Measurements from ENCODE around the gene MRGPRE.
A peak's percentile ranks its signal among the peaks of the same experiment; 100 is the strongest.
"Not testable (repeated sequence)": the region's sequence is repeated elsewhere in the genome, so short reads cannot be mapped to it uniquely, and the experiment has no call there.

Gene MRGPRE, protein sequence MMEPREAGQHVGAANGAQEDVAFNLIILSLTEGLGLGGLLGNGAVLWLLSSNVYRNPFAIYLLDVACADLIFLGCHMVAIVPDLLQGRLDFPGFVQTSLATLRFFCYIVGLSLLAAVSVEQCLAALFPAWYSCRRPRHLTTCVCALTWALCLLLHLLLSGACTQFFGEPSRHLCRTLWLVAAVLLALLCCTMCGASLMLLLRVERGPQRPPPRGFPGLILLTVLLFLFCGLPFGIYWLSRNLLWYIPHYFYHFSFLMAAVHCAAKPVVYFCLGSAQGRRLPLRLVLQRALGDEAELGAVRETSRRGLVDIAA

DNA sequence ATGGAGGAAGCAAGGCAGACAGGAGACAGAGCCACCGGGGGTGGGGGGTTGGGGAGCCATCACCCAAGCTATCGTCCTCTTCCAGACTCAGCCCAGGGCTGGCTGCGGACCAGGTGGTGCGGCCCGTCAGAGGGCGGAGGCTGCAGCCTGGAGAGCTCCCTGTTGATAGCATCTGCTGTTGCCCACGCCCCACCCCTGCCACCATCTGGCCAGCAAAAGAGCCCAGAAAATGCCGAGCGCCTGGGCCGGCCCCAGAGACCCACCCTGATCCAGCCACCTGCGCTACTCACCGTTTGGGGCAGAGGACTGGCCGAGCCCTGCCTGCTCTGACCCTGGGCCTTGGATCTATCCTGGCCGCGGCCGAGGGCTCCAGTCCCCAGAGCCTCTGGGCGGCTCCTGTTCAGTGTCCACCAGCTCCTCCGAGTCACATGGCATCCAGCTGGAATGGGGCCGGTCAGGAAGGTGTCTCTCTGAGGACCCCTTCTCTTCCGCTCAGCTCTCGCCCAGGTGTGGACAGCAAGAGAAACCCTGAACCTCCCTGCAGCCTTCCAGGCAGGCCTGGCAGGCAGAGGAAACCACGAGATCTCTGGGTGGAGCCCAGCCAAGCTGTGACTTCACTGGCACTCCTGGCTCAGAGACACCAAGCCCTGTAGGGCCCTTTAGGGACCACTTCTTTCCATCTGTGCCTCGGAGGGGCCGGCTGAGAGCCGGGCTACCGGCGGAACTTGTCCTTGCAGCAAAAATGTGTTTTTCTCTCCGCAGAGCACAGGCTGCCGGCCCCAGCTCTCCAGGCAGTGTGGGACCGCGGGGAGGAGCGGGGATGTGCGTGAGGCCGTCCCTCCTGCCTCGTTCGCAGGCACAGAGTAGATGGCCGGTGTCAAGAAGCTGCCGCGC is at the start of gene MRGPRE:
MRGPRE (minus strand) TSS at position 567 of the 894 bp plus-strand sequence. CDS start 3,618 bp downstream, outside the sequence.
- peak; percentile 1 for DNase-seq

DNA sequence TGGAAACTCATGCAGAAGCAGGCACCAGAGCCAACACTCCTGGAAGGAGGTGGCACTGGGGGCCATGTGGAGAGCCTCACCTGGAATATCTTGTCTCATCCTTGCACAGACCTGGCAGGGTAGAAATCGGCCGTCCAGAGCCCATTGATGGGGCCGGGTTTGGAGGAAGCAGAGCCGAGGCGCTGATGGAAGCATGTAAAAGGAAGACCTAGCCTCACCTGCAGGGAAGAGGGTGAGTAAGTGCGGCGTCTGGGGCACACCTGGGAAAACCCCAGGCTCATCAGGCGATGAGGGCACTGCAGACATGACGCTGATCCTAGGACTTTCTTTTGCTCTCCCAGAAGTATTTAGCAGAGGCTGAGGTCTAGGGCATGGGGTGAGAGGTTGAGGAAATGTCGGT is 48.9 kb upstream of the MRGPRE start:
- not testable (repeated sequence) for DNase-seq

DNA sequence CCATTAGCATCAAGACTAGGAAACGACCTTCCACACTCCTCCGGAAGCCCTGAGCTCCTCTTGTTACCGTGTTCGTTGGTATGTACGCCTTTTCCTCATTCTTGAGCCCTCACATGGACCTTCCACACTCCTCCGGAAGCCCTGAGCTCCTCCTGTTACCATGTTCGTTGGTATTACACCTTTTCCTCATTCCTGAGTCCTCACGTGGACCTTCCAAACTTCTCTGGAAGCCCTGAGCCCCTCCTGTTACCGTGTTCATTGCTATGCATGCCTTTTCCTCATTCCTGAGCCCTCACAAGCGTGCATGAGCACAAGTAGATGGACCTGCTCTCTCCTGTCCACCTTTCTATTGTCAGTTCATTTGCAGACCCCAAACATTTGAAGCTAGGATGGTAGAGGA is 48.4 kb upstream of the MRGPRE start:
- DNase-seq = not testable (repeated sequence)

DNA sequence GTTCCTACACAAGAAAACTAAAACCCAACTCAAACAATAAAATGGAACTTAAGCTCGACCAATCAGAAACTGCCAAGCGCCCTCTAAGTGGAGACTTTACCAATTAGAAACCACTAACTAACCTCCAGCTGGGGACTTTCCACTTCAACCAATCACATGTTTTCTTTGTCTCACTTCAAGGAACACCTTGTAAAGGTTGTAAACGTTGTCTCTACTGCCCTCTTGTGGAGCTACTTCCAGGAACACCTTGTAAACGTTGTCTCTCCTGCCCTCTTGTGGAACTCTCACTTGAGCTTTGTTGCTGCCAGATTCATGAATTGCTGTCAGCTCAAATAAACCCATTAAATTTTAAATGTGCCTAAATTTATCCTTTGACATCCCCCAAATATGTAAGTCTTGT is 46.7 kb upstream of the MRGPRE start:
- not testable (repeated sequence) for DNase-seq

DNA sequence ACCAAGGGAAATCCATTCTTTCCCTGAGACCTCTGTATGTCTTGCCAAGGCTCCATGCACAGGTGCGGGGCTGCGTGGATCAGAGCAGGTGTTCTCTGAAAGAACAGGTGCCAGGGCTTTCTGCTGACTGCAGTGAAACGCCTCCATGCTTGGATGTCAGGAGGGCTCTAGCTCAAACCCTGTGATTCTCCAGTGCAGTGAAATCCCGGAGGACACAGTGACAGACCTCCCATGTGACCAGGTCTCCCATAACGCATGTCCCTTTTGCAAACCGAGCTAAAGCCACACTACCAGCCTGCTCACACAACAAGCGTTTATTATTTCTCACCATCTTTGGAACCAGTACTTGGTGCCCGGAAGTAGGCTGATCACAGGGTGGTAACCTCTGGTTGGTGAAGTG is 41.4 kb upstream of the MRGPRE start:
- DNase-seq = not testable (repeated sequence)

DNA sequence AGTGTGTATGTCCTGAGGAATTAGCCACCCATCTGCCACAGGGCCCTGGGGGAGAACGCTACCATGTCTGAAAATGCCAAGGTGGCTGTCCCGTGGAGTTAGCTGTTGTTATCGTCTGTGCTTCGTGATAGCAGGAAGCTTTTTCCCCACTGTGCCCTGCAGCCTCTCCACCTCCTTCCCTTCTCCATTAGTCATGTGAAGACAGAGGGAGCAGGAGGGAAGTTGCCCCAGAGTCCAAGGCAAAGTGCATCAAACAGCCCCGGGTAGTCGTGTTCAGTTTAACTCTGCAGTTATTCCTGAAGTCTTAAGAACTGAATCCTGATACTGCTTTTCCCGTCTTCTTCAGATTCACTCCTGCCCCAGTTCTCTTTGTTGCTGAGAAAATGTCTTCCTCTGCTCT is 30.3 kb upstream of the MRGPRE start:
- DNase-seq = not testable (repeated sequence)

DNA sequence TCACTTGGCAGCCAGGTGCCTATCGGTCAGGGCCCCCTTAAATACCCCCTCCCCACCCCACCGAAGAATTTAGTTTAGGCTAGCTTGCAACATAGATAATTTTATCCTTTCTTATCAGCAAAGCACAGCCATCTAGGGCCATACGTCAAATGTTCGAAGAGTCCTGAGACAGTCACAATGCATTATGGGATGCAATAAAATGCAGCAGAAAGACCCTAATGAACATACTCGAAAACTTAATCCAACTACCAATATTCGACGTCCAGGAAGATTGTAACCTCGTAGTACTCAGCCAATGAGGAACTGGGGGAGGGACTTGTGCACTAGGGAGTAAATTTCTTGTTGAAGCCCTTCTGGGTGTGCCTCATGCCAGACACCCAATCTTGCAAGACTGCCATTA is 29.6 kb upstream of the MRGPRE start:
- DNase-seq = not testable (repeated sequence)

DNA sequence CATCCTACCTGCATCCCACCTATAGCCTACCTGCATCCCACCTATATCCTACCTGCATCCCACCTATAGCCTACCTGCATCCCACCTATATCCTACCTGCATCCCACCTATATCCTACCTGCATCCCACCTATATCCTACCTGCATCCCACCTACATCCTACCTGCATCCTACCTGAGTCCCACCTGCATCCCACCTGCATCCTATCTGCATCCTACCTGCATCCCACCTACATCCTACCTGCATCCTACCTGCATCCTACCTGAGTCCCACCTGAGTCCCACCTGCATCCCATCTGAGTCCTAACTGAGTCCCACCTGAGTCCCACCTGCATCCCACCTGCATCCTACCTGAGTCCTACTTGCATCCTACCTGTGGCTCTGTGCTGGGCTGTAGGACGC is 25.3 kb upstream of the MRGPRE start:
- DNase-seq = not testable (repeated sequence)

DNA sequence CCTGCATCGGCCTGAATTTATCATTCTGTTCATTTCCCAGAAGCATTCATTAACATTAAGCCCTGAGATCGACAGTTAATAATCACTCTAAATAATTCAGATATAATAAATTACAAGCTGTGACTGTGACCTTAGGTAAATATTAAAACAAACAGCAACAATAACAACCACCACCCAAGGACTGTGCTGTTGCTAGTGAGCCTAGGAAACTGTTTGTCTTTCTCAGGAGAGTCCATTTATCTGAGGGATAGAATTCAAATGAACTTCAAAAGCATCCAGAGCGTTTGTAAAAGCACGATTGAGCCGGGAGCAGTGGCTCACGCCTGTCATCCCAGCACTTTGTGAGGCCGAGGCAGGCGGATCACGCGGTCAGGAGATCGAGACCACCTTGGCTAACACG is 23.0 kb upstream of the MRGPRE start:
- not testable (repeated sequence) for DNase-seq

DNA sequence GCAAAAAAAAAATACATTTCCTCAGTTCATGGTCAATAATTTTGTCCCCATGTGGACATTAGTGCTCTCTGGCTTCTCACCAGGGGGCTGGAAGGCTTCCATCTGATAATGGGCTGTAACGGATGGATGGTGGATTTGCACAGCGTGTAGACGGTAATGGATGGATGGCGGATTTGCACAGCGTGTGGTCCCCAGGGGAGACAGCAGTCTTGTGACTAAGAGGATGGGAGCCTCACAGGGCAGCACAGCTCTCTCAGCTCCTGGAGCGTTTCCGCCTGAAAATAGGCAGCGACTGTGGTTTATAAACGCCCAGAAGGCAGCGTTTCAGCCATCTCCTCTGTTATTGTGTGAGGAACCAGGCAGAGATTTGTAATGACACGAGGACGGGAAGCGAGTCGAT is 22.6 kb upstream of the MRGPRE start:
- DNase-seq = not testable (repeated sequence)

DNA sequence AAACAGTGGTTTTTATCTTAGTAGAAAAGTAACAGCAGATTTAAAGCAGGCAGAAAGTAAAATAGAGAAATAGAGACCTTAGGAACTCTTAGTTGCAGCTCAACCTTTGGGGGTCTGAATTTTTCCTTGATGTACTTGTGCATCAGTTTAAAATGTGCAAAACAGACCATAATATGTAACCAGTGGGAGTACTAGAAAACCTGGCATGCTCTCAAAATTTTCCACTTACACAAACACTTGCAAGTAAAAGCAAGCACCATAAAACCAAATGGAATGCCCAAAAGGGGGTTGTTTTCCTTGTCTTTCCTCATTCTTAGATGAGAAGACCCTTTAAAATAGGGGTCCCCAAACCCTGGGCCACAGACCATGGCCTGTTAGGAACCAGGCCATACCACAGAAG is 12.9 kb upstream of the MRGPRE start:
- no peak for DNase-seq

DNA sequence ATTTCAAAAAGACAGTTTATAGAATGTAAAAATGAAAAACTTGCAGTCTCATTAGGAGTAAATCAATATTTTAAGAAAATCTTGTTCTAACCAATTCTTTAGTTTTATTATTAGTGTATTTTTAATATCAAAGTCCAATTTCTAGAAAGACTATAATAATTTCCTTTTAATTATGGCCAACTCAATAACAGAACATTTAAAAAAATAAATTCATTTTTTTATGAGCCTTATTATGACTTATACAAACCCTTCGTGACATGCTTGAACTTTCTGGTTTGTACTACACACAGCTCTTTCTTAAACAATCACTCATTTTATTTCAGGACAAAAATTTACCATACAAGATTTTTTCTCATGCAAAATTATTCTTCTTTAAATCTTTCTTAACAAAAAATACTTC is 11.7 kb upstream of the MRGPRE start:
- no peak for DNase-seq

DNA sequence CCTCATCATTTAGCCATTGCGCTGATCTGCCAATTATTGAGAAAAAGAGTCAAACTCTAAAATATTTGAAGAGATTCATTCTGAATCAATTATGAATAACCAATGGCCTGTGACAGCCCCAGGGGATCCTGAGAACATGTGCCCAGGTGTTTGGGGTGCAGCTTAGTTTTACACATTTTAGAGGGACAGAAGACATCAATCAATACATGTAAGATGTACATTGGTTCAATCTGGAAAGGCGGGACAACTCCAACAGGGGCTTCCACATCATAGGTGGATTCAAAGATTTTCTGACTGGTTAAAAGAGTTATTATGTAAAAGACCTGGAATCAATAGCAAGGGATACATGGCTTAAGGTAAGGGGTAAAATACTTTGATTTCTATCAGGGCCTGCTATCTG is 4.9 kb upstream of the MRGPRE start:
- no peak for DNase-seq

DNA sequence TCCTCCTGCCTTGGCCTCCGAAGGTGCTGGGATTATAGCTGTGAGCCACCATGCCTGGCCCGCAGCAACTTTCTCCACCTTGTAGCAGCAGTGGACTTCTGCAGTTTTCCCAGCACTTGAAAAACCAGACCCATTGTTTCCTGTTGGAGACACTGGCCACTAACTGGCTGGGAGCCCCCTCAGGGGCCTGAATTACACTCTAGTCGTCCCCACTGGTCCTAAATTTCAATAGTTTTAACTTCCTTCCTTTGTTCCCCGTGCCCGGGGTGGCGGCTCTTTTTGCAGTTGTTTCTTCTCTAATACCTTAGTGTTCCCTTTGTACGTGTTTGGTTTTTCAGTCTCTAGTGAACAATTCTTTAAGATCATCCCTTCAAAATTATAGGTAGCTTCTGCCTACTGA is 2.6 kb upstream of the MRGPRE start:
- no peak for DNase-seq

DNA sequence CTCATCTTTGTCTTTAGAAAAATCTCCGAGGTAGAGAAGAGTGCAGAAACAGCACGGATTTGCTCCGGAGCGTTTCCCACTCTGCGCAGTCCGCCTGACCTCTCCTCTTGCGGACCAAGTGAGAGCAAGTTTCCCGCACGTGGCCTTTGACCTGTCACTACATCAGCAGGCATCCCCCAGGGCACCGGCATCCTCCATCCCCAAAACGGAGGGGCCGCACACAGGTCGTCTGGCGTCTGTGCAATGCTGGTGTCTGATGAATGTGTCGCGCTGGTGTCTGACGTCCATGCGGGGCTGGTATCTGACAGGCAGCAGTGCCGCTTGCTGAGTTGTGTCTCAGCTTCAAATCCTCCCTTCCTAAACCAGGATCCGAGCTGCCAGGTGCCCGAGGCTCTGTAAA is 739 bp upstream of the MRGPRE start:
- DNase-seq = no peak

DNA sequence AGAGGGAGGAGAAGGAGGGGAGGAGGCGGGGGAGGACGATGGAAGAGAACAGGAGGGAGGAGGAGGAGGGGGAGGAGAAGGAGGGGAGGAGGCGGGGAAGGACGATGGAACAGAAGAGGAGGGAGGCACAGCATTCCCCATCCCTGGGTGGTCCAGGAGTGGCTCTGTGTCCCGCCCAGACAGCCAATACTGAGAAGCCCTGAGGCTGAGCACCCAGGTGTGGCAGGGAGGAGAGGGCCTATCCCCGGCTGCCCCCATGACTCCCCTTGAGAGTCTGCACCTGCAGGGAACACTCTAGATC is 717 bp downstream of the MRGPRE start:
- no peak for DNase-seq

DNA sequence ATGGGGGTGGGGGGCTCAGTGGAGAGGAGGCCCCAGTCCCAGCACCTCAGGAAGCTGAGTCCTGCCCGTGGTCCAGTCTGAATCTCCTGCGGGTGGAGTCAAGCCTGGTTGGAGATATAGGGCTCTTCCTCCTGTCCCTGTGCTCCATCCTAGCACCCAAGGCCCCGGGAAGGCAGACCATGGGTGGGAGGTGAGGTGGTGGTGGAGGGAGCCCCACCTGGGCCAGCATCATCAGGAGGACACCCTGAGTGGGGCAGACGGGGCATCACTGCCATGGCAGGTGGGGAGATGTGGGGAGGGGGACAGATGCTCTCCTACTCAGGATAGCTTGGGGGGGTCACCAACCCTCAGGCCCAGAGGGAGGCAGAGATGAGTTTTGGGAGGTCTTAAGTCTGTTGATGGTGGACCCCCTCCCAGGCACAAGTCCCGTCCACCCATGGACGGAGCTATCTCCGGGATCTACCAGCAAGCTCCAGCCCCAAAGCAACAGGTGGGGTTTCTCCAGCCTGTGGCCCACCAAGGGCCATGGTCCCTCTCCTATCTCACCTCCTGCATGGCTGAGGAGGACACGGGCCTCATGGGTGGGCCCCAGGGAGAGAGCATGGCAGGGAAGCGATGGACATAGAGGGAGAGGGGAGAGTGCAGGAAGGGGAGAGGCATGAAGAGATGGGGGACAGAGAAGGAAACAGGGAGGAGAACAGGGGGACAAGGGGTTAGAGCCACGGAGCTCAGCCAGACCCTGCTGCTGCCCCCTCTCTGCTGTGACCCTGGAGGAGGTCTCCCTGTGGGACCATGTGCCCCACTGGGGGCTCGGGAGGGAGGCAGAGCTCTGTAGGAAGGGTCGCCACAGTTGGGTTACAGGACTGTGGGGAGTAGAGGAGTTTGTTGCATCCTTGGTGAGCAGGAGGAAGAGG is 1.3 kb downstream of the MRGPRE start:
- DNase-seq = no peak

DNA sequence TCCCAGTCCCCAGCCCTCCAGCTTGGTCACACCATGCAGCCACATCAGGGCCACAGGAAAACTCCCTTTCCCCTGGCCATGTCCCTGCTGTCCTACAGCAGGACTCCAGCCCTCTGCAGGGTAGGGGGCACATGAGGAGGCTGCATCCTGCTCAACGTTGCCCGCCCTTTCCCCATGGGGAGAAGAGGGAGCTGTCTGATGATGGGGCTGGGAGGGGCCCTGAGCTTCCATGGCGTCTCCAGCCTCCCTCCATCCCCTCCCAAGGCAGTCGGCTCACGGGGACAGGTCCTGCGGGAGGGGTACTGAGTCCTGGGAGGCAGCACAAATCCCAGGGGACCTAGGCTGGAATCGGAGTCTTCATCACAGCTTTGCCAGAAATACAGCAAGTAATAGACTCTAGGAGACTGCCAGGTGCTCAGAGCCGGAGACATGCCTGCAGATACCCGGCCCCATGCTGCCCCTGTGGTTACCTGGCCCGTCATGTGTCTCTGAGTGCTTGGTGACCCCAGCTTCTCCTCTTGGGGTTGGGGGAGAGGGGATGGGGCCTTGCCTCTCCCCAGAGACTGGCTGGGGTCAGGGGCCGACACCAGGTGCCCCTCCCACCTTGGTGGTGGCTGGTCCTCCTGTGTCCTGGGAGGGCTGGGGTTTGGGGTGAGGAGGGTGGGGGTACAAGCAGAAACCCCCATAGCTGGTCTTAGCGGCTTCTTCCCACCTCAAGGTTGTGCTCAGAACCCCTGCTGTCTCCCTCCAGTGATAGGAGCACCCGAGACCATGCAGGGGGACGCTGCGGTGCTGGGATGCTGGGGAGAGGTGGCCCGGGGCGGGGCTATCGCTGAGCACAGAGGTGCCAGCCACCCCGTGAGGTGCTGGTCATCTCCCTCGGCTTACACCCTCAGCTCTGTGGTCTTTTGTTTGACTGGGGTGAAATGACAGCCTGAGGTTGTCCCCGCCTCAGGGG is 2.3 kb downstream of the MRGPRE start:
- DNase-seq = no peak

DNA sequence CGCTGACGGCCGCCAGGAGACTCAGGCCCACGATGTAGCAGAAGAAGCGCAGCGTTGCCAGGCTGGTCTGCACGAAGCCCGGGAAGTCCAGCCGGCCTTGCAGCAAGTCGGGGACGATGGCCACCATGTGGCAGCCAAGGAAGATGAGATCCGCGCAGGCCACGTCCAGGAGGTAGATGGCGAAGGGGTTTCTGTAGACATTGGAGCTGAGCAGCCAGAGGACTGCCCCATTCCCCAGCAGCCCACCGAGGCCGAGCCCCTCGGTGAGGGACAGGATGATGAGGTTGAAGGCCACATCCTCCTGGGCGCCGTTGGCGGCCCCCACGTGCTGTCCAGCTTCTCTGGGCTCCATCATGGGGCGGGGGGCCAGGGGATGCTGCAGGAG is 3.8 kb downstream of the MRGPRE start:
- no peak for DNase-seq

DNA sequence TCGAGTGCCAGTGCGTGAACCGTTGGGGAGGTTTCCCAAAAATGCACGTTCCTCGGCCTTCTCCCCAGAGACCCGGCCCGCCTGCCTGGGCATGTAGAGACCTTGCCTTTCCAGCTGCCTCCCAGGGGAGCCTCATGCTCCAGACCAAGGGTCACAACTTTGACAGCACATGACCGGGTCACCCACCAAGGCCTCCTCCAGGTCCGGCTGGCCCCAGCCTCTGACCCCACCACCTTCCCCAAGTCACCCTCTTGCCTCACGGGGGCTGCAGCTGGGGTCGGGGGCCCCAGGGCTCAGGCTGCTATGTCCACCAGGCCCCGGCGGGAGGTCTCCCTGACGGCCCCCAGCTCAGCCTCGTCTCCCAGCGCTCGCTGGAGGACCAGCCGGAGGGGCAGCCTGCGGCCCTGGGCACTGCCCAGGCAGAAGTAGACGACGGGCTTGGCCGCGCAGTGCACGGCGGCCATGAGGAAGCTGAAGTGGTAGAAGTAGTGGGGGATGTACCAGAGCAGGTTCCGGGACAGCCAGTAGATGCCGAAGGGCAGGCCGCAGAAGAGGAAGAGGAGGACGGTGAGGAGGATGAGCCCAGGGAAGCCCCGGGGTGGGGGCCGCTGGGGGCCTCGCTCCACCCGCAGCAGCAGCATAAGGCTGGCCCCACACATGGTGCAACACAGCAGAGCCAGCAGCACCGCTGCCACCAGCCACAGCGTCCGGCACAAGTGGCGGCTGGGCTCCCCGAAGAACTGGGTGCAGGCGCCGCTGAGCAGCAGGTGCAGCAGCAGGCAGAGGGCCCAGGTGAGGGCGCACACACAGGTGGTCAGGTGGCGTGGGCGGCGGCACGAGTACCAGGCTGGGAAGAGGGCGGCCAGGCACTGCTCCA is 4.4 kb downstream of the MRGPRE start:
- no peak for DNase-seq

All from NCI-H1436 (cell line).